Caco-2 (cell line): Measurements from ENCODE around the gene RNASE1. TPM values are rescaled to one million over a fixed set of nuclear protein-coding genes. Genes with fewer than 3 reads are reported as not detected.

Experiments
- BruUV-seq: library from RNA; stranded (reverse); fragments of 400-500 nt; replicated peaks from 2 replicates; lab custom pipeline; 2021; lab: Mats Ljungman, UMichigan
- CTCF ChIA-PET: fragments of 300-600 bp; sonication (Branson Sonifier 250); formaldehyde crosslinking; loops from one replicate; lab custom pipeline; 2022; ENCODE audit warnings: antibody characterized with exemption; lab: Charles Lee
- POLR2A ChIA-PET: fragments of 300-600 bp; sonication (Branson Sonifier 250); formaldehyde crosslinking; loops from one replicate; lab custom pipeline; 2022; ENCODE audit warnings: antibody characterized with exemption; lab: Charles Lee
- DNase-seq, 2 experiments: peaks; one replicate each; pipeline versions ENCODE4 v3.0.0 to v3.0.0-alpha.2; 2020 to 2022
- H3K27me3 ChIP-seq: replicated peaks from 2 replicates; pipeline ENCODE4 v1.6.0; 2011; ENCODE audit warnings: low read length; ENCODE audit not compliant: control insufficient read depth, insufficient read depth
- H3K36me3 ChIP-seq: 2 replicates; pipeline ENCODE4 v1.5.1; 2011; ENCODE audit warnings: low read length; ENCODE audit not compliant: control insufficient read depth, insufficient read depth
- H3K4me1 ChIP-seq: fragments of 250-450 bp; sonication (Bioruptor Pico); 2 replicates; pipeline ENCODE4 v1.5.1; 2020; ENCODE audit warnings: mild to moderate bottlenecking
- H3K4me3 ChIP-seq: 2 replicates; pipeline ENCODE4 v1.5.1; 2011; ENCODE audit warnings: low read depth, mild to moderate bottlenecking, control low read depth, low read length
- H3K9me3 ChIP-seq: fragments of 250-450 bp; sonication (Bioruptor Pico); 2 replicates; pipeline ENCODE4 v1.5.1; 2020; ENCODE audit warnings: mild to moderate bottlenecking, moderate library complexity
- H3K27ac Mint-ChIP-seq: one replicate; pipeline ENCODE4 v1.8.0; 2022; ENCODE audit warnings: mixed read lengths; ENCODE audit not compliant: unreplicated experiment
- H3K27me3 Mint-ChIP-seq: one replicate; pipeline ENCODE4 v1.8.0; 2022; ENCODE audit warnings: mixed read lengths; ENCODE audit not compliant: insufficient read depth, unreplicated experiment
- H3K36me3 Mint-ChIP-seq: one replicate; pipeline ENCODE4 v1.8.0; 2022; ENCODE audit warnings: mild to moderate bottlenecking, mixed read lengths; ENCODE audit not compliant: insufficient read depth, unreplicated experiment
- H3K4me1 Mint-ChIP-seq: one replicate; pipeline ENCODE4 v1.8.0; 2022; ENCODE audit warnings: low read depth, mixed read lengths; ENCODE audit not compliant: unreplicated experiment
- H3K4me3 Mint-ChIP-seq: one replicate; pipeline ENCODE4 v1.8.0; 2022; ENCODE audit warnings: mild to moderate bottlenecking, moderate library complexity, mixed read lengths; ENCODE audit not compliant: unreplicated experiment
- H3K9me3 Mint-ChIP-seq: one replicate; pipeline ENCODE4 v1.8.0; 2022; ENCODE audit warnings: mixed read lengths; ENCODE audit not compliant: unreplicated experiment
- CTCF ChIP-seq, 2 experiments: fragments of 200-600 bp in 1 of 2; IDR thresholded peaks; 1 replicate in 1 of 2; 2 replicates in 1 of 2; pipeline versions ENCODE4 v1.5.1 to v1.8.0; 2011 to 2022; ENCODE audit warnings: antibody characterized with exemption in 1 of 2, control low read depth in 1 of 2, inconsistent platforms in 1 of 2, low read depth in 1 of 2, low read length in 1 of 2, mild to moderate bottlenecking in 1 of 2, moderate library complexity in 1 of 2; ENCODE audit not compliant: insufficient read depth in 1 of 2, severe bottlenecking in 1 of 2, unreplicated experiment in 1 of 2
- intact Hi-C: fragments of 100-400 bp; cut with micrococcal nuclease; formaldehyde crosslinking; loops from one replicate; pipeline ENCODE4 v1.10.0; 2022; ENCODE audit not compliant: unreplicated experiment
- total RNA-seq: library from RNA; stranded (reverse); gene quantifications from 2 replicates; pipeline ENCODE4 v1.2.3, GENCODE V29; 2022

The RNASE1 gene
- total RNA-seq, 1 experiment from 2014 or later, result 1.5 TPM

- Histone ChIP-seq H3K4me1 (no peaks in the 10 kb centered on the region), H3K4me3 (no peak overlapping the region), H3K36me3 (no peaks in the 10 kb centered on the region), H3K27me3 (no peaks in the 10 kb centered on the region), H3K9me3 (peaks cover 5% of the 10 kb centered on the region; the same call in 1 of the 2 replicates)
- peak in 1 of 2 experiments; percentile 25 for TF ChIP-seq CTCF (IDR thresholded peaks at IDR 0.05; ENCODE audit: insufficient read depth in 1 of 2, low read depth in 1 of 2, low read length in 1 of 2, severe bottlenecking in 1 of 2, unreplicated experiment in 1 of 2)
- Mint-ChIP-seq H3K27ac (no peak overlapping the region), H3K4me1 (no peaks in the 10 kb centered on the region), H3K36me3 (no peaks in the 10 kb centered on the region), H3K4me3 (no peak overlapping the region), H3K9me3 (no peaks in the 10 kb centered on the region), H3K27me3 (no peaks in the 10 kb centered on the region)
- intact Hi-C loops, result loop anchor here (1.0 kb wide), 1 partner anchor 97 kb away; no protein-coding TSS in a partner anchor
- DNase-seq, result peak in 1 of 2 experiments; percentile 18
- CTCF ChIA-PET, result interaction anchor here (0.8 to 1.0 kb wide), 5 partner anchors 12 to 98 kb away, joined by 3 to 7 read pairs (median 5); partner anchors contain the start of gene EDDM3A
- POLR2A ChIA-PET, result no interaction called here
- BruUV-seq, result no TSS peak
These were observed 44.7 kb downstream of the RNASE1 start for GRCh38 chr14:20757965-20758364.

- Mint-ChIP-seq H3K27me3 (no peaks in the 10 kb centered on the region), H3K4me3 (no peak overlapping the region), H3K36me3 (no peaks in the 10 kb centered on the region), H3K27ac (no peak overlapping the region), H3K9me3 (no peaks in the 10 kb centered on the region), H3K4me1 (no peaks in the 10 kb centered on the region)
- BruUV-seq, result no TSS peak
- Histone ChIP-seq H3K27me3 (no peaks in the 10 kb centered on the region), H3K4me1 (no peaks in the 10 kb centered on the region), H3K36me3 (no peaks in the 10 kb centered on the region), H3K4me3 (no peak overlapping the region), H3K9me3 (peaks cover 15% of the 10 kb centered on the region; the same call in 1 of the 2 replicates)
- intact Hi-C loops, result no loop called here
- POLR2A ChIA-PET, result no interaction called here
- CTCF ChIA-PET, result no interaction called here
- no peak for DNase-seq
- no peak for TF ChIP-seq CTCF (IDR thresholded peaks at IDR 0.05; ENCODE audit: insufficient read depth in 1 of 2, low read depth in 1 of 2, low read length in 1 of 2, severe bottlenecking in 1 of 2, unreplicated experiment in 1 of 2)
These were observed 47.6 kb downstream of the RNASE1 start for GRCh38 chr14:20755037-20755436.

GRCh38 chr14:20754308-20754707, 48.3 kb downstream of the RNASE1 start:
- ChIA-PET CTCF (no interaction called here), POLR2A (no interaction called here)
- peaks cover 15% of the 10 kb centered on the region; the same call in 1 of the 2 replicates for H3K9me3 ChIP-seq
- no peaks in the 10 kb centered on the region for H3K4me1 Mint-ChIP-seq
- H3K27me3 ChIP-seq, result no peaks in the 10 kb centered on the region
- H3K4me3 Mint-ChIP-seq, result no peak overlapping the region
- H3K27me3 Mint-ChIP-seq, result no peaks in the 10 kb centered on the region
- H3K4me3 ChIP-seq, result no peak overlapping the region
- no peak for DNase-seq
- H3K27ac Mint-ChIP-seq, result no peak overlapping the region
- no peaks in the 10 kb centered on the region for H3K9me3 Mint-ChIP-seq
- no peak for TF ChIP-seq CTCF (IDR thresholded peaks at IDR 0.05; ENCODE audit: insufficient read depth in 1 of 2, low read depth in 1 of 2, low read length in 1 of 2, severe bottlenecking in 1 of 2, unreplicated experiment in 1 of 2)
- H3K36me3 ChIP-seq, result no peaks in the 10 kb centered on the region
- no peaks in the 10 kb centered on the region for H3K4me1 ChIP-seq
- H3K36me3 Mint-ChIP-seq, result no peaks in the 10 kb centered on the region
- no TSS peak for BruUV-seq
- intact Hi-C loops, result no loop called here
